Superior temporal gyrus (tissue), 1 donor: ENCODE measurements around the gene GABRB3.

ENCODE experiments used
- DNase-seq: peaks from one replicate; pipeline ENCODE4 v3.0.0-alpha.2; 2016; ENCODE audit errors: extremely low spot score

GABRB3 gene

GRCh38 chr15:26679927-26680326 lies 92.9 kb downstream of the GABRB3 start:
- no peak for DNase-seq

- no peak for DNase-seq
Measured at GRCh38 chr15:26676115-26676514, 96.8 kb downstream of the GABRB3 start.

- DNase-seq: no peak
Measured at GRCh38 chr15:26674467-26674866, 98.4 kb downstream of the GABRB3 start.

GRCh38 chr15:26673445-26673844 lies 99.4 kb downstream of the GABRB3 start:
- no peak for DNase-seq

- DNase-seq: no peak
Measured at GRCh38 chr15:26670116-26670515, 102.8 kb downstream of the GABRB3 start.

GRCh38 chr15:26667222-26667988 lies 105.5 kb downstream of the GABRB3 start:
- peak; percentile 28 for DNase-seq

GRCh38 chr15:26665957-26666791 lies 106.7 kb downstream of the GABRB3 start:
- DNase-seq: peak; percentile 58

GRCh38 chr15:26662283-26662682 lies 110.6 kb downstream of the GABRB3 start:
- DNase-seq: no peak

- peak; percentile 75 for DNase-seq
Measured at GRCh38 chr15:26661748-26662147, 111.1 kb downstream of the GABRB3 start.

- no peak for DNase-seq
Measured at GRCh38 chr15:26661107-26661506, 111.8 kb downstream of the GABRB3 start.

- no peak for DNase-seq
Measured at GRCh38 chr15:26660241-26660640, 112.6 kb downstream of the GABRB3 start.

GRCh38 chr15:26658290-26658689 lies 114.6 kb downstream of the GABRB3 start:
- DNase-seq: no peak

- DNase-seq: no peak
Measured at GRCh38 chr15:26656080-26656479, 116.8 kb downstream of the GABRB3 start.

GRCh38 chr15:26651909-26652308 lies 121.0 kb downstream of the GABRB3 start:
- no peak for DNase-seq

- no peak for DNase-seq
Measured at GRCh38 chr15:26648676-26649075, 124.2 kb downstream of the GABRB3 start.

GRCh38 chr15:26644948-26645347 lies 127.9 kb downstream of the GABRB3 start:
- no peak for DNase-seq

GRCh38 chr15:26641144-26641543 lies 131.7 kb downstream of the GABRB3 start:
- DNase-seq: no peak

GRCh38 chr15:26640601-26641000 lies 132.3 kb downstream of the GABRB3 start:
- no peak for DNase-seq

- DNase-seq: no peak
Measured at GRCh38 chr15:26639966-26640365, 132.9 kb downstream of the GABRB3 start.

GRCh38 chr15:26635614-26636013 lies 137.3 kb downstream of the GABRB3 start:
- DNase-seq: no peak

GRCh38 chr15:26635105-26635504 lies 137.8 kb downstream of the GABRB3 start:
- no peak for DNase-seq

GRCh38 chr15:26634319-26634718 lies 138.5 kb downstream of the GABRB3 start:
- DNase-seq: no peak

- DNase-seq: no peak
Measured at GRCh38 chr15:26632500-26632899, 140.4 kb downstream of the GABRB3 start.
